Heart right ventricle (tissue), 16 donors: Measurements from ENCODE around the gene PLVAP. TPM values are rescaled to one million over a fixed set of nuclear protein-coding genes. Genes with fewer than 3 reads are reported as not detected.

Experiments used
- ATAC-seq, 8 donors: fragments of 200-7000 bp; cut with Tn5 transposase; one replicate each; pipeline ENCODE4 v1.9.1; 2020; ENCODE audit warnings: mild to moderate bottlenecking in 8 of 8, moderate library complexity in 8 of 8, moderate number of reproducible peaks in 1 of 8
- DNase-seq, 2 donors: peaks; one replicate each; pipeline ENCODE4 v3.0.0-alpha.2; 2020
- H3K27ac ChIP-seq, 10 donors: fragments of 200-600 bp; sonication (generic) in 2 of 10; one replicate each; pipeline versions ENCODE4 v1.5.0 to v1.8.0; 2020 to 2022; ENCODE audit warnings: mild to moderate bottlenecking in 3 of 10
- H3K27me3 ChIP-seq, 7 donors: fragments of 200-600 bp; one replicate each; pipeline ENCODE4 v1.8.0; 2021 to 2022; ENCODE audit warnings: mild to moderate bottlenecking in 2 of 7
- H3K36me3 ChIP-seq, 9 donors: fragments of 200-600 bp; sonication (generic) in 1 of 9; one replicate each; pipeline versions ENCODE4 v1.5.0 to v1.8.0; 2020 to 2022; ENCODE audit warnings: mild to moderate bottlenecking in 2 of 9
- H3K4me1 ChIP-seq, 9 donors: fragments of 200-600 bp; sonication (generic) in 1 of 9; one replicate each; pipeline versions ENCODE4 v1.5.0 to v1.8.0; 2020 to 2022; ENCODE audit warnings: mild to moderate bottlenecking in 4 of 9
- H3K4me3 ChIP-seq, 10 donors: fragments of 200-600 bp; sonication (generic) in 2 of 10; one replicate each; pipeline versions ENCODE4 v1.5.0 to v1.8.0; 2020 to 2022; ENCODE audit warnings: mild to moderate bottlenecking in 7 of 10, moderate library complexity in 2 of 10
- H3K9me3 ChIP-seq, 11 donors: fragments of 200-600 bp in 10 of 11; sonication (generic) in 2 of 11; one replicate each; pipeline versions ENCODE4 v1.5.0 to v1.8.0; 2013 to 2022; ENCODE audit warnings: mild to moderate bottlenecking in 2 of 11, control low read depth in 1 of 11, moderate library complexity in 1 of 11
- WGBS, 2 donors: extraction: QIAGEN DNeasy Blood & Tissue Kit; methylation state at CpG; one replicate each; pipeline ENCODE4 v1.1.7; 2013; ENCODE audit warnings: inconsistent platforms in 1 of 2; 5-methylcytosine and 5-hydroxymethylcytosine counted together
- intact Hi-C, 10 donors: fragments of 100-400 bp; cut with DNase I; formaldehyde crosslinking; loops; one replicate each; pipeline versions ENCODE4 v1.11.1 to v1.14.2; 2022
- polyA plus RNA-seq, 2 donors: library from polyadenylated mRNA; stranded (reverse); fragments of 200-250 nt; gene quantifications; one replicate each; pipeline ENCODE4 v1.2.3, GENCODE V29; 2013
- total RNA-seq, 10 donors: library from RNA; stranded (reverse); fragmentation: NEBNext Ultra II Directional in 3 of 10; extraction: Animal tissue kit (Norgen Biotek cat#: 25700) in 3 of 10; gene quantifications; one replicate each; pipeline versions ENCODE4 v1.2.1 to v1.2.4, GENCODE V29; 2021 to 2023
- TF ChIP-seq, protein P1 (sequence below), 9 donors: fragments of 200-600 bp; sonication (generic) in 2 of 9; IDR thresholded peaks; one replicate each; pipeline versions ENCODE4 v1.5.0 to v1.8.0; 2021 to 2022; ENCODE audit warnings: antibody characterized with exemption in 9 of 9, mild to moderate bottlenecking in 5 of 9, moderate library complexity in 1 of 9
- donor health status: Arrhythmogenic right ventricular cardiomyopathy.
- donor health status: ischemic (EF 13 %, LVEDD 7.1; RV severe dilation, severe dysfunction).
- donor health status: healthy with polysubstance abuse.
- donor health status: DM: no; HTN: yes; CAD: no.
- donor health status: DM: no; HTN: no; CAD: no.
- donor health status: ischemic (EF 25% LVEDD 6.9; RV normal size, moderate dysfunction).
- donor health status: ischemic (EF 25% LVEDD 5.7; RV mildly dilated, moderate dysfunction).
- donor health status: healthy.
- donor health status: DM: yes; HTN: yes; CAD: no.
- donor health status: Ischemic cardiomyopathy.
- donor health status: ischemic (EF 35%, LVEDD 5.7; RV mildly dilated, moderate dysfunction).
- donor health status: nonischemic (EF 11% LVEDD 7.7; RV severe dilation, severe dysfunction).
- donor health status: DM: yes; HTN: yes; CAD: no.
- donor health status: PGD.
- donor health status: ischemic (EF 29% LVEDD 5.4; RV normal size, mild dysfunction).
- donor health status: nonischemic (EF 23%, LVEDD 6.1; RV moderate dilation, normal function).

The PLVAP gene
- total and polyA plus RNA-seq, 12 donors, result 7.5 to 74.9 (median 24.5) TPM

GRCh38 chr19:17347877-17348276, 29.3 kb downstream of the PLVAP start:
- Histone ChIP-seq H3K27me3 (peaks cover 0 to 19% (median 0%) of the 10 kb centered on the region in 7 donors), H3K4me1 (peaks cover 20 to 66% (median 47%) of the 10 kb centered on the region in 9 donors), H3K4me3 (no peak overlapping the region), H3K27ac (peak overlapping the region; percentile 55 to 86 (median 74)), H3K36me3 (peaks cover 0 to 6% (median 0%) of the 10 kb centered on the region in 9 donors), H3K9me3 (no peaks in the 10 kb centered on the region)
- TF ChIP-seq, protein P1, sequence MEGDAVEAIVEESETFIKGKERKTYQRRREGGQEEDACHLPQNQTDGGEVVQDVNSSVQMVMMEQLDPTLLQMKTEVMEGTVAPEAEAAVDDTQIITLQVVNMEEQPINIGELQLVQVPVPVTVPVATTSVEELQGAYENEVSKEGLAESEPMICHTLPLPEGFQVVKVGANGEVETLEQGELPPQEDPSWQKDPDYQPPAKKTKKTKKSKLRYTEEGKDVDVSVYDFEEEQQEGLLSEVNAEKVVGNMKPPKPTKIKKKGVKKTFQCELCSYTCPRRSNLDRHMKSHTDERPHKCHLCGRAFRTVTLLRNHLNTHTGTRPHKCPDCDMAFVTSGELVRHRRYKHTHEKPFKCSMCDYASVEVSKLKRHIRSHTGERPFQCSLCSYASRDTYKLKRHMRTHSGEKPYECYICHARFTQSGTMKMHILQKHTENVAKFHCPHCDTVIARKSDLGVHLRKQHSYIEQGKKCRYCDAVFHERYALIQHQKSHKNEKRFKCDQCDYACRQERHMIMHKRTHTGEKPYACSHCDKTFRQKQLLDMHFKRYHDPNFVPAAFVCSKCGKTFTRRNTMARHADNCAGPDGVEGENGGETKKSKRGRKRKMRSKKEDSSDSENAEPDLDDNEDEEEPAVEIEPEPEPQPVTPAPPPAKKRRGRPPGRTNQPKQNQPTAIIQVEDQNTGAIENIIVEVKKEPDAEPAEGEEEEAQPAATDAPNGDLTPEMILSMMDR (IDR thresholded peaks at IDR 0.05), result no peak
- ATAC-seq (no peak), DNase-seq (no peak)
- intact Hi-C loops, result loop anchor here (2.0 to 10.0 kb wide), 5 partner anchors 39 to 507 kb away; partner anchors contain the start of genes NXNL1 (in 2 of the 10) and RPL18A (in 1 of the 10)
- WGBS, 2 donors, result 64 to 67% methylated on average over 2 of the region's 2 CpGs

DNA sequence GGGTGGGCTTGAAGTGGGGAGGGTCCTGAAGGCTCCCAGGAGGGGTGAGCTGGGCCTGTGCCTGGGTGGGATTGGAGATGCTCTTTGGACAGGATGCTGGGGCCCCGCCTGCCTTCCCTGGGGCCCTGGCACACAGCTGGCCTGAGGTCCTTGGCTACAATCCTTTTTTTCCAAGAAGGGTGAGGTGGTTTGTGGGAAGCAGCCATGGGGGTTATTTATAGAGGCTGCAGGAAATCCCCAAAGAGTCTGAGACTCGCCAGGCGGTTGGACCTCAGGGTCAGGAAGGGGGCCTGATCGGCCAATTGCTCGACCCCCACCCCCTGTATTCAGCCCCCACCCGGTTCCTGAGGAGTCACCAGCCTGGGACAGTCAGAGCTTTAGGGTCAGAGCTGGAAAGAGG, 29.8 kb downstream of the PLVAP start:
- Histone ChIP-seq H3K4me1 (peaks cover 16 to 61% (median 42%) of the 10 kb centered on the region in 9 donors), H3K9me3 (no peaks in the 10 kb centered on the region), H3K36me3 (peaks cover 0 to 6% (median 0%) of the 10 kb centered on the region in 9 donors), H3K27me3 (peaks cover 0 to 19% (median 0%) of the 10 kb centered on the region in 7 donors), H3K4me3 (no peak overlapping the region), H3K27ac (peak overlapping the region; percentile 55 to 86 (median 74))
- DNase-seq, result no peak
- intact Hi-C loops, result loop anchor here (2.0 to 10.0 kb wide), 5 partner anchors 39 to 507 kb away; partner anchors contain the start of genes NXNL1 (in 2 of the 10) and RPL18A (in 1 of the 10)
- peak; percentile 36 to 83 (median 72) for ATAC-seq
- 8 to 9% methylated on average over 6 of the region's 6 CpGs for WGBS, 2 donors
- TF ChIP-seq, protein P1 (IDR thresholded peaks at IDR 0.05), result no peak

DNA sequence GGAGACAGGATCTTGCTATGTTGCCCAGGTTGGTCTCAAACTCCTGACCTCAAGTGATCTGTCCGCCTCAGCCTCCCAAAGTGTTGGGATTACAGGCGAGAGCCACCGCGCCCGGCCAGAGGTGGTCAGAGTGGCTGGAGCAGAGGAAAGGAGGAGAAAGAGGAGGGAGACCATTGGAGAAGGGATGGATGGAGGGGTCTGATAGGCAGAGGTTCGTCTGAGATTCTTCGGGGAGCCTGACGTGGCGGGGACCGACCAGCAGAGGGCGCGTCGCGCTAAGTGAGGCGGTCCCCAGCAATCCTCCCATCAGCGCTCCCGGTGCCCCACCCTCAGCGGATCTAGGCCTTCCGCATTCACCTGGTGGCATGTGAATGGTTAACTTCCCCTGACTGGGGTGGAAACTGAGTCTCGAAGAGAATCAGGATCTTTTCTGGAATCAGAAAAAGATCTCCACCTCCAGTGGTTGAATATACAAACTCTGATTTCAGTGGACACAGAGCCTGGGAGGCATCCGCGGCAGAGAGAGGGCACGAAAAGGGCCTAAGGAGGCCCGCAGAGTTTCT, 31.0 kb downstream of the PLVAP start:
- DNase-seq (peak; percentile 78 to 81), ATAC-seq (peak; percentile 70 to 85 (median 78))
- intact Hi-C loops, result loop anchor here (1.0 to 10.0 kb wide), 6 partner anchors 40 to 509 kb away; partner anchors contain the start of genes NXNL1 (in 2 of the 10) and RPL18A (in 1 of the 10)
- H3K27ac ChIP-seq, result peak overlapping the region in 8 of 10 donors; percentile 56 to 86 (median 77)
- no peaks in the 10 kb centered on the region for H3K9me3 ChIP-seq
- peaks cover 0 to 19% (median 0%) of the 10 kb centered on the region in 7 donors for H3K27me3 ChIP-seq
- peaks cover 16 to 52% (median 36%) of the 10 kb centered on the region in 9 donors for H3K4me1 ChIP-seq
- 15 to 18% methylated on average over 21 to 24 of the region's 24 CpGs for WGBS, 2 donors
- TF ChIP-seq, protein P1 (IDR thresholded peaks at IDR 0.05), result peak; percentile 92 to 98 (median 97)
- H3K4me3 ChIP-seq, result no peak overlapping the region
- H3K36me3 ChIP-seq, result peaks cover 0 to 13% (median 0%) of the 10 kb centered on the region in 9 donors

DNA sequence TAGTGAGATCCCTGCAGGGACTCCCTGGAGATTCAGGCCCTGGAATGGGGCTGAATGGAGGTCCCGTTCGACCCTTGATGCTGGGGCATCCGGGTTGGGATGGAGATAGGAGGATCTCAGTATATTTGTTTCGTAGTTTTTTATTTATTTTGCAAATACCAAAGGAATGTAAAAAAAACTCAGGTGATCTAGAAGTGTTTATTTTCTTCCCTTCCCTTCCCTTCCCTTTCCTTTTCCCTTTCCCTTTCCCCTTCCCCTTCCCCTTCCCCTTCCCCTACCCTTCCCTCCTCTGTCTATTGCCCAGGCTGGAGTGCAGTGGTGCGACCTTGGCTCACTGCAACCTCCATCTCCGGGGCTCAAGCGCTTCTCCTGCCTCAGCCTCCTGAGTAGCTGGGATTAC, 35.3 kb downstream of the PLVAP start:
- Histone ChIP-seq H3K4me1 (peaks cover 4 to 25% (median 19%) of the 10 kb centered on the region in 9 donors), H3K36me3 (peaks cover 0 to 20% (median 0%) of the 10 kb centered on the region in 9 donors), H3K9me3 (no peaks in the 10 kb centered on the region), H3K27ac (no peak overlapping the region), H3K27me3 (no peaks in the 10 kb centered on the region), H3K4me3 (no peak overlapping the region)
- no peak for DNase-seq
- TF ChIP-seq, protein P1 (IDR thresholded peaks at IDR 0.05), result no peak
- 82 to 92% methylated on average over 7 of the region's 7 CpGs for WGBS, 2 donors
- no peak for ATAC-seq
- intact Hi-C loops, result loop anchor here in 3 of 10 donors (10.0 kb wide), 2 partner anchors 123 to 513 kb away; partner anchors contain the start of genes NXNL1 (in 2 of the 3) and RPL18A (in 1 of the 3)
